ENCODE results near the gene GALNTL6.

DNA sequence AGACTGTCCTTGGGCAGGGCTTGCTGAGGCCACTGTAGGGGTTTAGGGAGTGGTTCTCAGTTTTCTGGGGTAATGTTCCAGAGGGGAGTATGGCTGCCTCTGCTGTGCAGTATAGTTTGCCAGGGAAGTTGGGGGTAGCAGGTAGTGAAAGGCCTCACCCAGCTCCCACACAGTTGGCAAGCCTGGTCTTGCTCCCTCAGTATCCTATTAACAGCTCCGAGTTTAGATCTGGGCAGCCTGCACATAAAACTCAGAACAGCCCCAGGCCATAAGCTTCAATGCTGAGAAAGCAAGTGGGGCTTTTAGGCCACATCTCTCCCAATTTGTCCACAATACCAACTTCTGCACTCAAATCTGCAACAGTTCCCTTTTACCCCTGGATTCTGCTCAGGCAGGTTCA, 205.2 kb downstream of the GALNTL6 start:
- no peak for TF ChIP-seq EZH2phosphoT487 (IDR thresholded peaks at IDR 0.05; ENCODE audit: insufficient read depth, low read depth)
- no peak for TF ChIP-seq EZH2 (IDR thresholded peaks at IDR 0.05; ENCODE audit: insufficient read depth, poor library complexity, severe bottlenecking)
